ENCODE data around the gene TCF23. TPM values are rescaled to one million over a fixed set of nuclear protein-coding genes. Genes with fewer than 3 reads are reported as not detected.

TCF23 gene
- total RNA-seq, 1 experiment from 2014 or later, result not detected

DNA sequence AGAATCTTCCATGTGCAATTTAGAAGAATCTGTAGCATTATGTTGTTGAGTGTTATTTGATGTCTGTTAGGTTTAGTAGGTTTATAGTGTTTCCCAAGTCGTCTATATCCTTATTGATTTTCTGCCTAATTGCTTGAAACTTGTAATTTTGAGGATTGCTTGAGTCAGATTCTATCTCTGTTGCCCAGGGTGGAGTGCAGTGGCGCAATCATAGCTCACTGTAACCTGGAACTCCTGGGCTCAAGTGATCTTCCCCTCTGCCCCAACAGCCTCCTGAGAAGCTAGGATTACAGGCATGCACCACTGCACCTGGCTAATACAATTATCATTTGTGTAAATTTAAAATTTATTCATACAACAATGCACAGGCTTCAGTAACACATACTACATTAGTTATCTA is 3.1 kb upstream of the TCF23 start:
- DNase-seq, result no peak
- CTCF ChIA-PET, result no interaction called here
- no peaks in the 10 kb centered on the region for H4K20me1 ChIP-seq (ENCODE audit: low read length)
- TF ChIP-seq EZH2 (IDR thresholded peaks at IDR 0.05; ENCODE audit: low read length, unreplicated experiment) (no peak), EZH2phosphoT487 (IDR thresholded peaks at IDR 0.05; ENCODE audit: borderline replicate concordance, low read length) (no peak)
- TF ChIP-seq, protein P1, sequence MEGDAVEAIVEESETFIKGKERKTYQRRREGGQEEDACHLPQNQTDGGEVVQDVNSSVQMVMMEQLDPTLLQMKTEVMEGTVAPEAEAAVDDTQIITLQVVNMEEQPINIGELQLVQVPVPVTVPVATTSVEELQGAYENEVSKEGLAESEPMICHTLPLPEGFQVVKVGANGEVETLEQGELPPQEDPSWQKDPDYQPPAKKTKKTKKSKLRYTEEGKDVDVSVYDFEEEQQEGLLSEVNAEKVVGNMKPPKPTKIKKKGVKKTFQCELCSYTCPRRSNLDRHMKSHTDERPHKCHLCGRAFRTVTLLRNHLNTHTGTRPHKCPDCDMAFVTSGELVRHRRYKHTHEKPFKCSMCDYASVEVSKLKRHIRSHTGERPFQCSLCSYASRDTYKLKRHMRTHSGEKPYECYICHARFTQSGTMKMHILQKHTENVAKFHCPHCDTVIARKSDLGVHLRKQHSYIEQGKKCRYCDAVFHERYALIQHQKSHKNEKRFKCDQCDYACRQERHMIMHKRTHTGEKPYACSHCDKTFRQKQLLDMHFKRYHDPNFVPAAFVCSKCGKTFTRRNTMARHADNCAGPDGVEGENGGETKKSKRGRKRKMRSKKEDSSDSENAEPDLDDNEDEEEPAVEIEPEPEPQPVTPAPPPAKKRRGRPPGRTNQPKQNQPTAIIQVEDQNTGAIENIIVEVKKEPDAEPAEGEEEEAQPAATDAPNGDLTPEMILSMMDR (conservative IDR thresholded peaks at IDR 0.05; ENCODE audit: low read depth, low read length), result no peak
- peaks cover 14% of the 10 kb centered on the region; the same call in 1 of the 2 replicates for H3K27me3 ChIP-seq (ENCODE audit: low read length)
- H3K4me3 ChIP-seq (ENCODE audit: low read length), result no peak overlapping the region
- H3K9me2 ChIP-seq (replicated peaks; ENCODE audit: low read length), result no peaks in the 10 kb centered on the region
- H3F3A ChIP-seq (ENCODE audit: low read length, unreplicated experiment), result no peaks in the 10 kb centered on the region
- H3K4me2 ChIP-seq (ENCODE audit: low read length), result no peak overlapping the region
- no peak overlapping the region for H2AFZ ChIP-seq (ENCODE audit: low read length)
- H3K79me2 ChIP-seq (ENCODE audit: low read length), result no peaks in the 10 kb centered on the region
- POLR2A ChIA-PET (ENCODE audit: unreplicated experiment), result no interaction called here
- no TSS peak for BruUV-seq (replicated peaks)
- no peak overlapping the region for H3K9ac ChIP-seq (ENCODE audit: low read length)
- peaks cover 5% of the 10 kb centered on the region; the same call in 1 of the 2 replicates for H3K9me3 ChIP-seq (ENCODE audit: low read length)
- intact Hi-C loops (cut with micrococcal nuclease), result no loop called here
- no peaks in the 10 kb centered on the region for H3K4me1 ChIP-seq (ENCODE audit: insufficient read depth, low read length)
- no peaks in the 10 kb centered on the region for H3K36me3 ChIP-seq (ENCODE audit: low read depth, low read length)
- no peak overlapping the region for H3K27ac ChIP-seq (ENCODE audit: low read length)
- no peak for ATAC-seq

DNA sequence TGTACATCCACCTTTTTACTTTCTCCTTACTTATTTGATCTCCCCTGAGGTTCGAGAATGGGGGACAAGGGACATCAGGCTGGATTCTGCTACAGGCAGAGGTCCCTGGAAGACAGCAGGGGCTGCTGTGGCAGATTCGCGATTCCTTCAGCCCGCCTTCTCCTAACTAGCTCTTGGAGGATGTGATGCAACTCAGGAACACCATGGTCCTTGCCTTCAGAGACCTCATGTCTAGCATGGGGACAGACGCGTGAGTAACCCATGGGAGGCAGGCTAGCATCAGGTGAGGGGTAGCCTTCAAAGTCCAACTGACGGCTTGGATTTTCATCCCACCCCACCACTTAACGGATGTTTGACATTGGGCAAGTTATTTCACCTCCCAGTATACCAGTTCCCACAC is 869 bp upstream of the TCF23 start:
- H3K4me1 ChIP-seq (ENCODE audit: insufficient read depth, low read length), result no peaks in the 10 kb centered on the region
- intact Hi-C loops (cut with micrococcal nuclease), result no loop called here
- no peaks in the 10 kb centered on the region for H3F3A ChIP-seq (ENCODE audit: low read length, unreplicated experiment)
- peaks cover 10% of the 10 kb centered on the region; the same call in 1 of the 2 replicates for H3K27me3 ChIP-seq (ENCODE audit: low read length)
- H4K20me1 ChIP-seq (ENCODE audit: low read length), result no peaks in the 10 kb centered on the region
- no peak for ATAC-seq
- H3K9me2 ChIP-seq (replicated peaks; ENCODE audit: low read length), result no peaks in the 10 kb centered on the region
- no peak overlapping the region for H3K27ac ChIP-seq (ENCODE audit: low read length)
- no peak for DNase-seq
- no peaks in the 10 kb centered on the region for H3K79me2 ChIP-seq (ENCODE audit: low read length)
- H3K9me3 ChIP-seq (ENCODE audit: low read length), result peaks cover 2% of the 10 kb centered on the region; the same call in 1 of the 2 replicates
- ChIA-PET CTCF (no interaction called here), POLR2A (ENCODE audit: unreplicated experiment) (no interaction called here)
- H3K36me3 ChIP-seq (ENCODE audit: low read depth, low read length), result no peaks in the 10 kb centered on the region
- H3K4me3 ChIP-seq (ENCODE audit: low read length), result no peak overlapping the region
- BruUV-seq (replicated peaks), result no TSS peak
- H3K4me2 ChIP-seq (ENCODE audit: low read length), result no peak overlapping the region
- no peak for TF ChIP-seq EZH2phosphoT487 (IDR thresholded peaks at IDR 0.05; ENCODE audit: borderline replicate concordance, low read length)
- no peak for TF ChIP-seq EZH2 (IDR thresholded peaks at IDR 0.05; ENCODE audit: low read length, unreplicated experiment)
- TF ChIP-seq, protein P1 (conservative IDR thresholded peaks at IDR 0.05; ENCODE audit: low read depth, low read length), result no peak
- H2AFZ ChIP-seq (ENCODE audit: low read length), result no peak overlapping the region
- H3K9ac ChIP-seq (ENCODE audit: low read length), result no peak overlapping the region

DNA sequence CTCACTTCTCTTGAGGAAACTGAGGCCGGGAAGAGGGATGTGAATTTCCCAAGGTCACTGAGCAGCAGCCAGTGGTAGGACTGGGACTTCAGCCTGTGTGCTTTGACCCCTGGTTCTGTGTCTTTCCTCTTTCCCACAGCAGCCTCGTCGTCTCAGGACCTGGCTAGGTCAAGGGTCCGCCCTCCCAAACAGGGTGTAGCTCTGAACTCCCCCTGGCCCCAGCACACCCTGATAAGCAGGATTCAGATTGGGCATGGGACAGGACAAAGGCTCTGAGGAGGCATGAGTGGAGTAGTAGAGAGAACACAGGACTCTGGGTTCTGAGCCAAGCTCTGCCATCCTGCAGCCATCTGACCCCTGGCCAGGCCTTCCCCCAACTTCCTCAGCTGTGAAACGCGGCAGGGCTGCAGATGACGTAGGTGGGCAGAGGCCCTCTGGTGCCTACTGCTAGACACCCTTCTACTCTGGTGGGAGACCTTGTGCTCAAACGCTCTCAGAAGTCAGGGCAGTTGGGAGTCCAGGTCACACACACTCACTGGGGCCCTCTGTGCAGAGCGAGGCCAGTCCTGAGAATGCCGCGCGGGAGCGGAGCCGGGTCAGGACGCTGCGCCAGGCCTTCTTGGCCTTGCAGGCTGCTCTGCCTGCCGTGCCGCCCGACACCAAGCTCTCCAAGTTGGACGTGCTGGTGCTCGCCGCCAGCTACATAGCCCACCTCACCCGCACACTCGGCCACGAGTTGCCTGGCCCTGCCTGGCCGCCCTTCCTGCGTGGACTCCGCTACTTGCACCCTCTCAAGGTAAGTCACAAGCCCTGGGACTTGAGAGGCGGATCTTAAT is 984 bp downstream of the TCF23 start:
- Histone ChIP-seq H2AFZ (ENCODE audit: low read length) (no peak overlapping the region), H3K4me3 (ENCODE audit: low read length) (no peak overlapping the region), H3F3A (ENCODE audit: low read length, unreplicated experiment) (no peaks in the 10 kb centered on the region), H3K4me1 (ENCODE audit: insufficient read depth, low read length) (no peaks in the 10 kb centered on the region), H3K27ac (ENCODE audit: low read length) (no peak overlapping the region), H4K20me1 (ENCODE audit: low read length) (no peaks in the 10 kb centered on the region), H3K36me3 (ENCODE audit: low read depth, low read length) (no peaks in the 10 kb centered on the region), H3K9ac (ENCODE audit: low read length) (no peak overlapping the region), H3K4me2 (ENCODE audit: low read length) (no peak overlapping the region), H3K79me2 (ENCODE audit: low read length) (no peaks in the 10 kb centered on the region), H3K9me3 (ENCODE audit: low read length) (no peaks in the 10 kb centered on the region), H3K27me3 (ENCODE audit: low read length) (no peaks in the 10 kb centered on the region), H3K9me2 (replicated peaks; ENCODE audit: low read length) (no peaks in the 10 kb centered on the region)
- intact Hi-C loops (cut with micrococcal nuclease), result no loop called here
- ChIA-PET POLR2A (ENCODE audit: unreplicated experiment) (no interaction called here), CTCF (no interaction called here)
- TF ChIP-seq EZH2 (IDR thresholded peaks at IDR 0.05; ENCODE audit: low read length, unreplicated experiment) (no peak), EZH2phosphoT487 (IDR thresholded peaks at IDR 0.05; ENCODE audit: borderline replicate concordance, low read length) (no peak)
- TF ChIP-seq, protein P1 (conservative IDR thresholded peaks at IDR 0.05; ENCODE audit: low read depth, low read length), result no peak
- ATAC-seq, result no peak
- DNase-seq, result no peak
- no TSS peak for BruUV-seq (replicated peaks)

Data from PC-3 (cell line).